Heart left ventricle (tissue), 16 donors: ENCODE measurements around the gene KIF1A. TPM values are rescaled to one million over a fixed set of nuclear protein-coding genes. Genes with fewer than 3 reads are reported as not detected.
A peak's percentile ranks its signal among the peaks of the same experiment; 100 is the strongest.
"Not testable (repeated sequence)": the region's sequence is repeated elsewhere in the genome, so short reads cannot be mapped to it uniquely, and the experiment has no call there.

Experiments
- ATAC-seq, 4 donors: fragments of 200-7000 bp; cut with Tn5 transposase; one replicate each; pipeline ENCODE4 v1.9.1; 2020 to 2022; ENCODE audit warnings: moderate library complexity in 4 of 4, mild to moderate bottlenecking in 3 of 4, moderate number of reproducible peaks in 1 of 4
- DNase-seq, 5 donors: peaks; one replicate each; pipeline ENCODE4 v3.0.0-alpha.2; 2020
- H3K27ac ChIP-seq, 12 donors: fragments of 200-600 bp; sonication (generic) in 4 of 12; one replicate each; pipeline versions ENCODE4 v1.5.0 to v1.8.0; 2016 to 2022; ENCODE audit warnings: mild to moderate bottlenecking in 2 of 12
- H3K27me3 ChIP-seq, 9 donors: fragments of 200-600 bp; sonication (generic) in 2 of 9; one replicate each; pipeline versions ENCODE4 v1.5.1 to v1.8.0; 2016 to 2022; ENCODE audit warnings: mild to moderate bottlenecking in 3 of 9
- H3K36me3 ChIP-seq, 9 donors: fragments of 200-600 bp; sonication (generic) in 2 of 9; one replicate each; pipeline versions ENCODE4 v1.5.0 to v1.8.0; 2018 to 2022; ENCODE audit warnings: mild to moderate bottlenecking in 2 of 9
- H3K4me1 ChIP-seq, 12 donors: fragments of 200-600 bp; sonication (generic) in 4 of 12; one replicate each; pipeline versions ENCODE4 v1.5.0 to v1.8.0; 2016 to 2022; ENCODE audit warnings: mild to moderate bottlenecking in 3 of 12
- H3K4me3 ChIP-seq, 12 donors: fragments of 200-600 bp; sonication (generic) in 4 of 12; one replicate each; pipeline versions ENCODE4 v1.5.0 to v1.8.0; 2017 to 2022; ENCODE audit warnings: mild to moderate bottlenecking in 9 of 12, moderate library complexity in 4 of 12
- H3K9me3 ChIP-seq, 12 donors: fragments of 200-600 bp; sonication (generic) in 4 of 12; one replicate each; pipeline versions ENCODE4 v1.5.0 to v1.8.0; 2016 to 2022; ENCODE audit warnings: mild to moderate bottlenecking in 1 of 12
- CTCF ChIP-seq, 12 donors: fragments of 200-600 bp; sonication (generic) in 4 of 12; IDR thresholded peaks; one replicate each; pipeline versions ENCODE4 v1.5.0 to v1.8.0; 2018 to 2022; ENCODE audit warnings: antibody characterized with exemption in 12 of 12, mild to moderate bottlenecking in 5 of 12
- POLR2A ChIP-seq, 2 donors: fragments of 450-650 bp; IDR thresholded peaks; one replicate each; pipeline ENCODE4 v1.6.1; 2017; ENCODE audit warnings: antibody characterized with exemption in 2 of 2, mild to moderate bottlenecking in 2 of 2, moderate library complexity in 2 of 2
- WGBS, 4 donors: extraction: QIAGEN DNeasy Blood & Tissue Kit in 2 of 4; methylation state at CpG; one replicate each; pipeline versions ENCODE4 v1.1.5 to v1.1.7; 2013 to 2018; 5-methylcytosine and 5-hydroxymethylcytosine counted together
- intact Hi-C, 10 donors: fragments of 100-400 bp; cut with DNase I; formaldehyde crosslinking; loops; one replicate each; pipeline versions ENCODE4 v1.11.1 to v1.14.2; 2022
- polyA plus RNA-seq, 2 donors: library from polyadenylated mRNA; stranded (reverse); fragments of 200-250 nt; gene quantifications; one replicate each; pipeline ENCODE4 v1.2.3, GENCODE V29; 2013
- total RNA-seq, 9 donors: library from RNA; depleted of rRNA in 2 of 9; stranded (reverse); fragments of >200 nt in 2 of 9; fragmentation: NEBNext Ultra II Directional in 3 of 9; extraction: Animal tissue kit (Norgen Biotek cat#: 25700) in 3 of 9; gene quantifications; one replicate each; pipeline versions ENCODE4 v1.1.0 to v1.2.4, GENCODE V29; 2016 to 2023
- donor health status: ischemic (EF 13 %, LVEDD 7.1; RV severe dilation, severe dysfunction).
- donor health status: healthy with polysubstance abuse.
- donor health status: DM: no; HTN: yes; CAD: no.
- donor health status: DM: no; HTN: no; CAD: no.
- donor health status: ischemic (EF 25% LVEDD 6.9; RV normal size, moderate dysfunction).
- donor health status: ischemic (EF 25% LVEDD 5.7; RV mildly dilated, moderate dysfunction).
- donor health status: healthy.
- donor health status: DM: yes; HTN: yes; CAD: no.
- donor health status: ischemic (EF 35%, LVEDD 5.7; RV mildly dilated, moderate dysfunction).
- donor health status: nonischemic (EF 11% LVEDD 7.7; RV severe dilation, severe dysfunction).
- donor health status: DM: yes; HTN: yes; CAD: no.
- donor health status: PGD.
- donor health status: ischemic (EF 29% LVEDD 5.4; RV normal size, mild dysfunction).
- donor health status: nonischemic (EF 23%, LVEDD 6.1; RV moderate dilation, normal function).

The KIF1A gene
- total and polyA plus RNA-seq, 11 donors = 0.76 to 25.8 (median 2.7) TPM

- intact Hi-C loops = loop anchor here in 9 of 10 donors (5.0 to 10.0 kb wide), 4 partner anchors 107 to 197 kb away; no protein-coding TSS in a partner anchor
- Histone ChIP-seq H3K9me3 (no peaks in the 10 kb centered on the region), H3K27me3 (peaks cover 0 to 36% (median 0%) of the 10 kb centered on the region in 9 donors), H3K4me3 (no peak overlapping the region), H3K27ac (no peak overlapping the region), H3K36me3 (no peaks in the 10 kb centered on the region), H3K4me1 (peaks cover 0 to 7% (median 0%) of the 10 kb centered on the region in 12 donors)
- no peak for TF ChIP-seq CTCF (IDR thresholded peaks at IDR 0.05)
- no peak for TF ChIP-seq POLR2A (IDR thresholded peaks at IDR 0.05)
- ATAC-seq (no peak), DNase-seq (peak in 3 of 5 donors; percentile 18 to 62 (median 20))
- WGBS, 4 donors = 88 to 90% (median 88%) methylated on average over 11 to 30 of the region's 30 CpGs
Observed at GRCh38 chr2:240701736-240702639, 118.0 kb downstream of the KIF1A start.

GRCh38 chr2:240701091-240701735, 118.8 kb downstream of the KIF1A start:
- TF ChIP-seq CTCF (IDR thresholded peaks at IDR 0.05) (no peak), POLR2A (IDR thresholded peaks at IDR 0.05) (no peak)
- H3K4me1 ChIP-seq = peaks cover 0 to 7% (median 0%) of the 10 kb centered on the region in 12 donors
- H3K27ac ChIP-seq = no peak overlapping the region
- H3K4me3 ChIP-seq = no peak overlapping the region
- no peaks in the 10 kb centered on the region for H3K9me3 ChIP-seq
- H3K27me3 ChIP-seq = peaks cover 0 to 36% (median 0%) of the 10 kb centered on the region in 9 donors
- ATAC-seq = no peak
- H3K36me3 ChIP-seq = no peaks in the 10 kb centered on the region
- 80 to 94% (median 84%) methylated on average over 38 to 67 of the region's 67 CpGs for WGBS, 4 donors
- intact Hi-C loops = loop anchor here in 9 of 10 donors (5.0 to 10.0 kb wide), 4 partner anchors 106 to 196 kb away; no protein-coding TSS in a partner anchor
- peak in 3 of 5 donors; percentile 15 to 47 (median 18) for DNase-seq

DNA sequence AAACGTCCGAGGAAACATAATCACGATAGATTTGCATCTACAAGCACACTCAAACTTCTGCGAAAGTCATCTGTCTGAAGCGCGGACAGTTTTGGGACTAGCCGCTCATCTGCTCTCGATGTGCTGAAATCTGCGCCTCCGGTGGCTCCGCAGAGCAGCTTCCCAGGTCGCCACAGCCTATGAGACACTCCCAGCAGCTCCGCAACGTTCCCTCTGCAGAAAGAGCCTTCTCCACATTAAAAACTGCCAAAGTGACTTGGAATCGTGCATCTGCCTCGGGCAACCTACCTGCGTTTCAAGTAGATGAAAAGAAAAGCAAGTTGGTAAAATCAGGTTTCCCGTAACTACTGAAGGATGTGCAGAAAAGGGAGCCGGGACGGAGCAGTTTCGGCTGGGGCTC, 119.4 kb downstream of the KIF1A start:
- intact Hi-C loops = loop anchor here in 9 of 10 donors (5.0 to 10.0 kb wide), 4 partner anchors 106 to 196 kb away; no protein-coding TSS in a partner anchor

GRCh38 chr2:240699835-240700234, 120.2 kb downstream of the KIF1A start:
- DNase-seq = peak in 2 of 5 donors; percentile 6 to 11
- not testable (repeated sequence) for ATAC-seq, H3K9me3 ChIP-seq, H3K4me3 ChIP-seq, H3K27ac ChIP-seq, H3K4me1 ChIP-seq, H3K36me3 ChIP-seq
- WGBS, 4 donors = 8 to 40% (median 38%) methylated on average over 1 to 8 of the region's 8 CpGs
- H3K27me3 ChIP-seq = peaks cover 0 to 36% (median 0%) of the 10 kb centered on the region in 9 donors
- intact Hi-C loops = loop anchor here in 9 of 10 donors (5.0 to 10.0 kb wide), 4 partner anchors 105 to 195 kb away; no protein-coding TSS in a partner anchor

More for the DNA sequence above, 119.4 kb downstream of the KIF1A start:
- DNase-seq = peak in 1 of 5 donors; percentile 19
- not testable (repeated sequence) for H3K9me3 ChIP-seq, ATAC-seq, H3K27ac ChIP-seq, H3K36me3 ChIP-seq, H3K4me3 ChIP-seq, H3K4me1 ChIP-seq
- H3K27me3 ChIP-seq = peaks cover 0 to 36% (median 0%) of the 10 kb centered on the region in 9 donors
- WGBS, 4 donors = 71 to 88% (median 83%) methylated on average over 17 to 18 of the region's 21 CpGs

DNA sequence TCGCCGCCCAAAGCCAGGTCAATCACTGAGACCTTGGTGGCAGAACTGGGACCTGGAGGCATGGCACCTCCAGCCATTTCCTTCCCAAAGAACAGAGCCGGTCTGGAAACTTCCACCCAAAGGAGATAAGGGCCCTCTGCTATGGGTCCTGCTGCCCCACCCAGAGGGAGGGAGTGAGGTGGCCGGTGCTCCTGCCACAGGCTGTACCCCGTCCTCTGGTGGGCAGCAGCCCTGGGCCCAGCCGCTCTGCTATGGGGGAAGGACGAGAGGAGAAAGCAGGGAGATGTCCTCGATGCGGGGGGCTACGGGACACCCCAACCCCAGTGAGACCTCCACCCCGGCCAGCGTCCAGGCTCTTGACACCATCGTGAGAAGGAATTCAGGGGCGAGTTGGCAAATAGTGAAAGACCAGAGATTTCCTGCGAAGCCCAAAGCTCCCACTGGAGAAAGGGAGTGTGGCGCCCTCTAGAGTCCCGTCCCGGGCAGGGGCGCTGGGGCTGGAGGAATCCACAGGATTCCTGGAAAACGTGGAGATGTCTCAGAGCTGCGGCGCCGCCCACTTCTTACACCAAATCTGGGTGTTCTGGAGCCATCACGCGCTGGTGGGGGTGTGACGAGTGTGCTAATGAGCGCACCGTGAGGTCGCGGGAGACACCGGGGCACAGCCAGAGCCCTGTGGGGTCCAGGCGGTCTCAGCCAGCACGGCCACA, 121.0 kb downstream of the KIF1A start:
- H3K36me3 ChIP-seq, intact Hi-C loops, H3K27ac ChIP-seq, H3K4me3 ChIP-seq, H3K9me3 ChIP-seq, H3K4me1 ChIP-seq: not testable (repeated sequence)
- H3K27me3 ChIP-seq = peaks cover 0 to 30% (median 0%) of the 10 kb centered on the region in 9 donors
- 40 to 74% (median 70%) methylated on average over 1 to 8 of the region's 33 CpGs for WGBS, 4 donors
- ATAC-seq (peak in 3 of 4 donors; percentile 19 to 51 (median 43)), DNase-seq (peak in 2 of 5 donors; percentile 13 to 48)

DNA sequence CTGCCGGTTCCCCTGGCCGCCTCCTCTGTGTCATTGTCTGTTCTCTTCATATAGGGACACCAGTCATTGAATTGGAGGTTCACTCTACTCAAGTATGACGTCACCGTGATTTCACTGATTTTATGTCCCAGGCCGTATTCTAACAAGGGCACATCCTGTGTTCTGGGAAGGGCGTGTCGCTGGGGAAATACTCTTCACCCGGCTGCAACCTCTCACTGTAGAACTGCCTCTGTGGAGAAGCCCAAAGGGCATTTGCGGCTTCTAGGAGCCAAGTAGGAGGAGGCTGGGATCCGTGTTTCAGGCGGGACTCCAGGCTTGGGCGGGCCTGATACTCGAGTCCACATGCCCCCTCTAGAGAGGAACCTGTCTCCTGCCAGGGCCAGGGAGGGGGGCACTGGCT, 123.5 kb downstream of the KIF1A start:
- H3K9me3 ChIP-seq, DNase-seq, H3K36me3 ChIP-seq, H3K4me3 ChIP-seq, H3K4me1 ChIP-seq, H3K27me3 ChIP-seq, H3K27ac ChIP-seq, intact Hi-C loops, ATAC-seq: not testable (repeated sequence)
- WGBS, 4 donors = 62 to 71% (median 68%) methylated on average over 5 of the region's 13 CpGs; no CpG with 5 or more reads in 1 of the 4 donors

DNA sequence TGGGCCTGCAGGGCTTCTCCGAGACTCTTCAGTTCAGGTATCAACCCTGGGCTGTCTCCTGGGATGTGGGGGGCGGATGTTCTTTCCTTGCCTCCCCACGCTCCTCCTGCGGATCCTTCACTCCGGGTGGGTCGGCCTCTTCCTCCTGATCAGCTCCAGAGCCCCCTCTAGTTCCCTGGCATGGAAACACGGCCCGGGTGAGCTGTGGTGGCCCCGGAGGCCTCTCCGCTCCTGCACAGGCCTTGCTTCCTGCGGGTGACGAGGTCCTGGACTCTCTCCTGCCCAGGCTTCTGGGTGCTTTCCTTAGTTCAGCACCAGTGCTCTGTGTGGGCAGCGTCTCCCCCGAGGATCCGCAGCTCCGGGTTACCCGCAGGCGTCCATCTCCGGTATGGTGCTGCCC, 124.4 kb downstream of the KIF1A start:
- H3K9me3 ChIP-seq, H3K4me3 ChIP-seq, H3K27me3 ChIP-seq, intact Hi-C loops, DNase-seq, H3K27ac ChIP-seq, ATAC-seq, H3K4me1 ChIP-seq, H3K36me3 ChIP-seq: not testable (repeated sequence)
- WGBS, 4 donors = no CpG with 5 or more reads among the region's 19 CpGs

- H3K9me3 ChIP-seq, H3K36me3 ChIP-seq, H3K27me3 ChIP-seq, H3K4me3 ChIP-seq, intact Hi-C loops, H3K4me1 ChIP-seq, H3K27ac ChIP-seq, ATAC-seq: not testable (repeated sequence)
- DNase-seq = peak in 1 of 5 donors; percentile 8
- 93% methylated on average over 2 of the region's 12 CpGs; no CpG with 5 or more reads in 3 of the 4 donors for WGBS, 4 donors
Observed at GRCh38 chr2:240694304-240694703, 125.7 kb downstream of the KIF1A start.
